Ovary (tissue), 10 donors: ENCODE data around the gene FIGN. TPM values are rescaled to one million over a fixed set of nuclear protein-coding genes. Genes with fewer than 3 reads are reported as not detected.
A peak's percentile ranks its signal among the peaks of the same experiment; 100 is the strongest.

Source experiments
- DNase-seq, 5 donors: peaks; one replicate each; pipeline ENCODE4 v3.0.0-alpha.2; 2019 to 2020
- H3K27ac ChIP-seq, 2 donors: fragments of 200-600 bp; one replicate each; pipeline versions ENCODE4 v1.5.1 to v1.8.0; 2019 to 2022
- H3K27me3 ChIP-seq: fragments of 200-600 bp; one replicate; pipeline ENCODE4 v1.8.0; 2022
- H3K36me3 ChIP-seq: fragments of 200-600 bp; sonication (generic); one replicate; pipeline ENCODE4 v1.5.1; 2019
- H3K4me1 ChIP-seq: one replicate; pipeline ENCODE4 v1.8.1; 2013; ENCODE audit warnings: mild to moderate bottlenecking, moderate library complexity; ENCODE audit not compliant: insufficient read depth
- H3K4me3 ChIP-seq: fragments of 200-600 bp; sonication (generic); one replicate; pipeline ENCODE4 v1.5.1; 2017
- H3K9me3 ChIP-seq, 2 donors: fragments of 200-600 bp in 1 of 2; sonication (generic) in 1 of 2; one replicate each; pipeline versions ENCODE4 v1.5.1 to v1.8.1; 2013 to 2019; ENCODE audit warnings: mild to moderate bottlenecking in 1 of 2, moderate library complexity in 1 of 2
- CTCF ChIP-seq, 3 donors: fragments of 450-650 bp in 2 of 3; fragments of 200-600 bp in 1 of 3; IDR thresholded peaks; one replicate each; pipeline versions ENCODE4 v1.5.1 to v1.8.0; 2016 to 2022; ENCODE audit warnings: antibody characterized with exemption in 3 of 3, mild to moderate bottlenecking in 1 of 3
- EP300 ChIP-seq: sonication (generic); formaldehyde crosslinking; IDR thresholded peaks from one replicate; pipeline ENCODE4 v1.6.1; 2017; ENCODE audit warnings: antibody characterized with exemption
- POLR2A ChIP-seq: fragments of 450-650 bp; IDR thresholded peaks from one replicate; pipeline ENCODE4 v1.6.1; 2017; ENCODE audit warnings: antibody characterized with exemption, mild to moderate bottlenecking, moderate library complexity
- WGBS, 3 donors: extraction: QIAGEN DNeasy Blood & Tissue Kit in 1 of 3; methylation state at CpG; one replicate each; pipeline versions ENCODE4 v1.1.5 to v1.1.7; 2013 to 2017; 5-methylcytosine and 5-hydroxymethylcytosine counted together
- intact Hi-C, 4 donors: fragments of 100-400 bp; cut with DNase I; formaldehyde crosslinking; loops; one replicate each; pipeline versions ENCODE4 v1.11.0 to v1.15.1; 2022 to 2023
- long read RNA-seq, 3 donors: library from polyadenylated mRNA in 2 of 3; unstranded in 2 of 3; transcript quantifications; one replicate each; pipeline ENCODE4 v2.0.0 and lab custom pipeline, GENCODE V29; 2021 to 2026
- polyA plus RNA-seq, 2 donors: library from polyadenylated mRNA; stranded (reverse); fragments of 200-250 nt in 1 of 2; fragments of 350-450 nt in 1 of 2; fragmentation: Illumina TruSeq in 1 of 2; extraction: RNeasy Lipid Tissue Mini Kit (QIAGEN cat#74804) in 1 of 2; gene quantifications; one replicate each; pipeline ENCODE4 v1.2.3, GENCODE V29; 2013 to 2014
- total RNA-seq, 7 donors: library from RNA; depleted of rRNA in 2 of 7; stranded (reverse); fragments of >200 nt in 2 of 7; fragmentation: NEBNext Ultra II Directional in 3 of 7; extraction: Animal tissue kit (Norgen Biotek cat#: 25700) in 3 of 7; gene quantifications; one replicate each; pipeline versions ENCODE4 v1.1.0 to v1.2.4, GENCODE V29; 2016 to 2023
- donor health status: DM: no; HTN: no; CAD: no; lungs with moderate emphysema.
- donor health status: DM: no; HTN: no; CAD: no.
- donor health status: Bipolar disorder and iron deficiency.
- donor health status: DM: yes; HTN: yes; CAD: no.
- donor health status: DM: no; HTN: no; CAD: no.
- donor health status: DM: yes; HTN: yes; CAD: no.

The FIGN gene
- total RNA-seq = 10 to 100 TPM in 4 of 7 donors, 1 to 10 TPM in 3; 3.9 to 15.5 (median 10.2) TPM
- polyA plus RNA-seq = 1 to 10 TPM; 2.4 to 5.9 TPM
- long read RNA-seq, donor 1, full-length matches to known transcripts = 3 of 15 reads
- long read RNA-seq, donor 1, partial matches to known transcripts = 3 of 15 reads
- long read RNA-seq, donor 1, other reads (novel, unspliced or antisense) = 9 of 15 reads
- long read RNA-seq, donor 2, full-length matches to known transcripts = 1 of 1 reads
- long read RNA-seq, donor 2, partial matches to known transcripts = 0 of 1 reads
- long read RNA-seq, donor 2, other reads (novel, unspliced or antisense) = 0 of 1 reads
- long read RNA-seq, donor 3, full-length matches to known transcripts = 6 of 12 reads
- long read RNA-seq, donor 3, partial matches to known transcripts = 0 of 12 reads
- long read RNA-seq, donor 3, other reads (novel, unspliced or antisense) = 6 of 12 reads

GRCh38 chr2:163735685-163736432, at the start of gene FIGN:
TSS of gene FIGN (minus strand) at chr2:163736008. CDS start at chr2:163734927, 1,081 bp downstream.
- TF ChIP-seq POLR2A (peak; percentile 70), EP300 (no peak)
- peak within 1 kb of the TSS; percentile 62 for H3K4me3 ChIP-seq

GRCh38 chr2:163785162-163785561, 49.4 kb upstream of the FIGN start:
- Histone ChIP-seq H3K4me3 (no peak overlapping the region), H3K4me1 (no peaks in the 10 kb centered on the region), H3K36me3 (no peaks in the 10 kb centered on the region), H3K27ac (no peak overlapping the region), H3K9me3 (no peaks in the 10 kb centered on the region), H3K27me3 (no peaks in the 10 kb centered on the region)
- no peak for DNase-seq
- intact Hi-C loops = no loop called here
- WGBS, 3 donors = 86 to 94% (median 91%) methylated on average over 3 of the region's 3 CpGs
- TF ChIP-seq POLR2A (no peak), CTCF (IDR thresholded peaks at IDR 0.05) (no peak), EP300 (no peak)

More at GRCh38 chr2:163735685-163736432, at the start of gene FIGN:
- Histone ChIP-seq H3K27ac (peak within 1 kb of the TSS; percentile 88 to 98), H3K4me1 (no peaks in the 10 kb centered on the region), H3K9me3 (no peaks in the 10 kb centered on the region), H3K27me3 (no peaks in the 10 kb centered on the region), H3K36me3 (no peaks in the 10 kb centered on the region)
- 1% methylated on average over 53 to 54 of the region's 54 CpGs for WGBS, 3 donors
- peak; percentile 83 to 92 (median 85) for DNase-seq
- intact Hi-C loops = loop anchor here in 1 of 4 donors (10.0 kb wide), 1 partner anchor 391 kb away; no protein-coding TSS in a partner anchor

- intact Hi-C loops = no loop called here
- H3K36me3 ChIP-seq = no peaks in the 10 kb centered on the region
- whole genome bisulfite sequencing, 3 donors = 26 to 37% (median 35%) methylated on average over 6 of the region's 6 CpGs
- no peak overlapping the region for H3K4me3 ChIP-seq
- TF ChIP-seq EP300 (no peak), CTCF (IDR thresholded peaks at IDR 0.05) (no peak), POLR2A (no peak)
- H3K27ac ChIP-seq = no peak overlapping the region
- no peaks in the 10 kb centered on the region for H3K27me3 ChIP-seq
- H3K9me3 ChIP-seq = no peaks in the 10 kb centered on the region
- no peaks in the 10 kb centered on the region for H3K4me1 ChIP-seq
- DNase-seq = no peak
Measured at GRCh38 chr2:163779970-163780597, 44.3 kb upstream of the FIGN start.

GRCh38 chr2:163778045-163778781, 42.4 kb upstream of the FIGN start:
- Histone ChIP-seq H3K4me1 (no peaks in the 10 kb centered on the region), H3K27me3 (no peaks in the 10 kb centered on the region), H3K4me3 (no peak overlapping the region), H3K9me3 (no peaks in the 10 kb centered on the region), H3K36me3 (no peaks in the 10 kb centered on the region), H3K27ac (no peak overlapping the region)
- DNase-seq = no peak
- TF ChIP-seq POLR2A (no peak), CTCF (IDR thresholded peaks at IDR 0.05) (no peak), EP300 (no peak)
- 77 to 79% (median 78%) methylated on average over 5 of the region's 5 CpGs for WGBS, 3 donors
- intact Hi-C loops = no loop called here
